B cell (primary cell): ENCODE measurements around the gene DCAF6. TPM values are rescaled to one million over a fixed set of nuclear protein-coding genes. Genes with fewer than 3 reads are reported as not detected.

ENCODE experiments used
- ATAC-seq: fragments of 200-7000 bp; cut with Tn5 transposase; one replicate; pipeline ENCODE4 v1.10.0; 2021; ENCODE audit warnings: low read depth, mild to moderate bottlenecking, moderate number of reproducible peaks, moderate library complexity
- CTCF ChIA-PET: fragments of 350-600 bp; sonication (Branson Sonifier 250); formaldehyde crosslinking; loops from one replicate; lab custom pipeline; 2021; ENCODE audit warnings: antibody characterized with exemption, inconsistent platforms; lab: Charles Lee
- POLR2A ChIA-PET: fragments of 350-600 bp; sonication (Branson Sonifier 250); formaldehyde crosslinking; loops from one replicate; lab custom pipeline; 2021; ENCODE audit warnings: antibody characterized with exemption; lab: Charles Lee
- DNase-seq: peaks from one replicate; pipeline ENCODE4 v3.0.0; 2013
- H2AFZ ChIP-seq: 2 replicates; pipeline ENCODE4 v1.6.1; 2012; ENCODE audit warnings: mild to moderate bottlenecking, low read depth, low read length; ENCODE audit not compliant: insufficient read depth, poor library complexity, severe bottlenecking
- H3K27ac ChIP-seq, 2 donors: 1 replicate in 1 of 2; 2 replicates in 1 of 2; pipeline ENCODE4 v1.5.1; 2012 to 2013; ENCODE audit warnings: low read length in 2 of 2, mild to moderate bottlenecking in 2 of 2, moderate library complexity in 1 of 2
- H3K27me3 ChIP-seq, 4 experiments: fragments of 200-600 bp in 1 of 4; sonication (generic) in 1 of 4; replicated peaks in 1 of 4; 1 replicate in 2 of 4; 2 replicates in 2 of 4; pipeline versions ENCODE4 v1.6.1 to v1.7.0; 2013 to 2016; ENCODE audit warnings: low read length in 3 of 4, mild to moderate bottlenecking in 2 of 4, mixed read lengths in 1 of 4, moderate library complexity in 1 of 4; ENCODE audit not compliant: insufficient read depth in 4 of 4, control insufficient read depth in 3 of 4; ENCODE audit errors: control extremely low read depth in 1 of 4
- H3K36me3 ChIP-seq, 2 experiments: replicated peaks in 1 of 2; 1 replicate in 1 of 2; 2 replicates in 1 of 2; pipeline versions ENCODE4 v1.6.1 to v1.7.1; 2013; ENCODE audit warnings: low read length in 1 of 2; ENCODE audit not compliant: insufficient read depth in 2 of 2, control insufficient read depth in 1 of 2; ENCODE audit errors: control extremely low read depth in 1 of 2, extremely low read depth in 1 of 2
- H3K4me1 ChIP-seq, 2 donors: fragments of 200-600 bp in 1 of 2; sonication (generic) in 1 of 2; 1 replicate in 1 of 2; 2 replicates in 1 of 2; pipeline versions ENCODE4 v1.5.1 to v1.6.1; 2013 to 2017; ENCODE audit warnings: low read length in 2 of 2; ENCODE audit not compliant: control insufficient read depth in 2 of 2, insufficient read depth in 2 of 2
- H3K4me2 ChIP-seq: replicated peaks from 2 replicates; pipeline ENCODE3; 2012; ENCODE audit warnings: mild to moderate bottlenecking, low read depth, low read length; ENCODE audit not compliant: poor library complexity, severe bottlenecking
- H3K4me3 ChIP-seq, 5 experiments: fragments of 200-600 bp in 1 of 5; sonication (generic) in 1 of 5; 1 replicate in 3 of 5; 2 replicates in 2 of 5; pipeline versions ENCODE4 v1.5.1 to v1.7.0; 2011 to 2016; ENCODE audit warnings: low read length in 4 of 5, mild to moderate bottlenecking in 4 of 5, low read depth in 2 of 5, control low read depth in 1 of 5, moderate library complexity in 1 of 5; ENCODE audit not compliant: insufficient read depth in 1 of 5; ENCODE audit errors: control extremely low read depth in 1 of 5, extremely low read depth in 1 of 5
- H3K79me2 ChIP-seq: fragments of 200-600 bp; sonication (generic); one replicate; pipeline ENCODE4 v1.6.0; 2016; ENCODE audit warnings: low read length; ENCODE audit not compliant: control insufficient read depth, insufficient read depth
- H3K9ac ChIP-seq: fragments of 200-600 bp; sonication (generic); 2 replicates; pipeline ENCODE4 v1.6.1; 2017; ENCODE audit warnings: mild to moderate bottlenecking, low read length, moderate library complexity
- H3K9me3 ChIP-seq, 3 donors: one replicate each; pipeline versions ENCODE4 v1.6.1 to v1.7.1; 2013; ENCODE audit warnings: low read length in 2 of 3; ENCODE audit not compliant: control insufficient read depth in 2 of 3, insufficient read depth in 1 of 3; ENCODE audit errors: control extremely low read depth in 1 of 3
- H4K20me1 ChIP-seq: 2 replicates; pipeline ENCODE4 v1.6.0; 2012; ENCODE audit warnings: mild to moderate bottlenecking, low read length; ENCODE audit not compliant: insufficient read depth, control insufficient read depth, poor library complexity, severe bottlenecking
- H3K27ac Mint-ChIP-seq: one replicate; pipeline ENCODE4 v1.8.0; 2021; ENCODE audit warnings: mixed read lengths
- H3K27me3 Mint-ChIP-seq: one replicate; pipeline ENCODE4 v1.8.0; 2021; ENCODE audit warnings: mixed read lengths
- H3K4me1 Mint-ChIP-seq: one replicate; pipeline ENCODE4 v1.8.0; 2021; ENCODE audit warnings: mixed read lengths
- H3K4me3 Mint-ChIP-seq: one replicate; pipeline ENCODE4 v1.8.0; 2021; ENCODE audit warnings: mixed read lengths
- H3K9me3 Mint-ChIP-seq: one replicate; pipeline ENCODE4 v1.8.0; 2022; ENCODE audit warnings: mixed read lengths; ENCODE audit not compliant: insufficient read depth
- EZH2 ChIP-seq: IDR thresholded peaks from 2 replicates; pipeline ENCODE4 v1.6.1; 2012; ENCODE audit warnings: borderline replicate concordance, low read depth, mild to moderate bottlenecking, moderate library complexity, low read length; ENCODE audit not compliant: insufficient read depth, poor library complexity, severe bottlenecking
- WGBS: methylation state at CpG from one replicate; pipeline ENCODE4 v1.1.5; 2013; ENCODE audit warnings: missing lambda C conversion rate; ENCODE audit not compliant: insufficient coverage; 5-methylcytosine and 5-hydroxymethylcytosine counted together
- intact Hi-C: fragments of 100-400 bp; cut with micrococcal nuclease; formaldehyde crosslinking; loops from one replicate; pipeline ENCODE4 v1.10.0; 2022
- polyA plus RNA-seq: library from polyadenylated mRNA; depleted of rRNA; stranded (reverse); fragments of >200 nt; gene quantifications from 2 replicates; pipeline ENCODE4 v1.2.3, GENCODE V29; 2012
- total RNA-seq, 2 donors: library from RNA; stranded (reverse); fragments of 120-200 nt in 1 of 2; gene quantifications; 1 replicate in 1 of 2; 2 replicates in 1 of 2; pipeline versions ENCODE4 v1.2.3 to v1.2.4, GENCODE V29; 2013 to 2022
- TF ChIP-seq, protein P1 (sequence below): fragments of 200-600 bp; IDR thresholded peaks from one replicate; pipeline ENCODE4 v1.8.0; 2022; ENCODE audit warnings: antibody characterized with exemption, mild to moderate bottlenecking

Gene DCAF6
- total and polyA plus RNA-seq, 2 donors (not counting 1 experiment from before 2014, with no cell fraction given): 17.5 to 40.4 TPM

GRCh38 chr1:168086438-168086837, 150.0 kb downstream of the DCAF6 start:
- no peak overlapping the region for H3K4me3 Mint-ChIP-seq
- no peak overlapping the region for H3K27ac Mint-ChIP-seq
- POLR2A ChIA-PET: no interaction called here
- H3K4me2 ChIP-seq: no peak overlapping the region
- no peak overlapping the region for H3K9ac ChIP-seq
- no peaks in the 10 kb centered on the region for H3K27me3 Mint-ChIP-seq
- TF ChIP-seq EZH2: no peak
- TF ChIP-seq, protein P1, sequence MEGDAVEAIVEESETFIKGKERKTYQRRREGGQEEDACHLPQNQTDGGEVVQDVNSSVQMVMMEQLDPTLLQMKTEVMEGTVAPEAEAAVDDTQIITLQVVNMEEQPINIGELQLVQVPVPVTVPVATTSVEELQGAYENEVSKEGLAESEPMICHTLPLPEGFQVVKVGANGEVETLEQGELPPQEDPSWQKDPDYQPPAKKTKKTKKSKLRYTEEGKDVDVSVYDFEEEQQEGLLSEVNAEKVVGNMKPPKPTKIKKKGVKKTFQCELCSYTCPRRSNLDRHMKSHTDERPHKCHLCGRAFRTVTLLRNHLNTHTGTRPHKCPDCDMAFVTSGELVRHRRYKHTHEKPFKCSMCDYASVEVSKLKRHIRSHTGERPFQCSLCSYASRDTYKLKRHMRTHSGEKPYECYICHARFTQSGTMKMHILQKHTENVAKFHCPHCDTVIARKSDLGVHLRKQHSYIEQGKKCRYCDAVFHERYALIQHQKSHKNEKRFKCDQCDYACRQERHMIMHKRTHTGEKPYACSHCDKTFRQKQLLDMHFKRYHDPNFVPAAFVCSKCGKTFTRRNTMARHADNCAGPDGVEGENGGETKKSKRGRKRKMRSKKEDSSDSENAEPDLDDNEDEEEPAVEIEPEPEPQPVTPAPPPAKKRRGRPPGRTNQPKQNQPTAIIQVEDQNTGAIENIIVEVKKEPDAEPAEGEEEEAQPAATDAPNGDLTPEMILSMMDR: no peak
- H3K9me3 Mint-ChIP-seq: no peaks in the 10 kb centered on the region
- no peaks in the 10 kb centered on the region for H4K20me1 ChIP-seq
- no peak overlapping the region for H3K27ac ChIP-seq
- no peak overlapping the region for H3K4me3 ChIP-seq
- H2AFZ ChIP-seq: no peak overlapping the region
- no peaks in the 10 kb centered on the region for H3K9me3 ChIP-seq
- no CpG with 5 or more reads among the region's 2 CpGs for WGBS
- DNase-seq: no peak
- no peaks in the 10 kb centered on the region for H3K79me2 ChIP-seq
- peaks cover 0 to 5% of the 10 kb centered on the region in 2 donors for H3K4me1 ChIP-seq
- no peaks in the 10 kb centered on the region for H3K27me3 ChIP-seq
- CTCF ChIA-PET: interaction anchor here (3.3 kb wide), 1 partner anchor 9 kb away, joined by 11 read pairs; no protein-coding TSS in a partner anchor
- intact Hi-C loops: loop anchor here (10.0 kb wide), 1 partner anchor 372 kb away; no protein-coding TSS in a partner anchor
- peaks cover 2% of the 10 kb centered on the region for H3K4me1 Mint-ChIP-seq
- no peaks in the 10 kb centered on the region for H3K36me3 ChIP-seq
- ATAC-seq: no peak

- no peak for ATAC-seq
- Histone ChIP-seq H3K4me3 (no peak overlapping the region), H3K9ac (no peak overlapping the region), H3K27ac (no peak overlapping the region), H3K27me3 (no peaks in the 10 kb centered on the region), H4K20me1 (no peaks in the 10 kb centered on the region), H3K9me3 (no peaks in the 10 kb centered on the region), H2AFZ (no peak overlapping the region), H3K36me3 (no peaks in the 10 kb centered on the region), H3K4me1 (peaks cover 0 to 5% of the 10 kb centered on the region in 2 donors), H3K4me2 (no peak overlapping the region), H3K79me2 (no peaks in the 10 kb centered on the region)
- WGBS: 96% methylated on average over 4 of the region's 10 CpGs
- TF ChIP-seq, protein P1: no peak
- no peak for TF ChIP-seq EZH2
- Mint-ChIP-seq H3K9me3 (no peaks in the 10 kb centered on the region), H3K4me1 (peaks cover 2% of the 10 kb centered on the region), H3K27me3 (no peaks in the 10 kb centered on the region), H3K4me3 (no peak overlapping the region), H3K27ac (no peak overlapping the region)
- CTCF ChIA-PET: no interaction called here
- DNase-seq: no peak
- POLR2A ChIA-PET: no interaction called here
- intact Hi-C loops: loop anchor here (10.0 kb wide), 1 partner anchor 373 kb away; no protein-coding TSS in a partner anchor
Observed at GRCh38 chr1:168087696-168088095, 151.2 kb downstream of the DCAF6 start.
